Thymus (tissue), 11 donors: ENCODE data around the gene SYDE1. TPM values are rescaled to one million over a fixed set of nuclear protein-coding genes. Genes with fewer than 3 reads are reported as not detected.

Experiments
- DNase-seq, 9 donors: peaks; one replicate each; pipeline ENCODE4 v3.0.0-alpha.2; 2013; ENCODE audit warnings: low spot score in 9 of 9, low read depth in 6 of 9, missing footprints in 1 of 9
- H3K27ac ChIP-seq, 2 donors: one replicate each; pipeline ENCODE4 v1.5.1; 2013; ENCODE audit warnings: control low read depth in 1 of 2, low read depth in 1 of 2, low read length in 1 of 2, mild to moderate bottlenecking in 1 of 2, moderate library complexity in 1 of 2
- H3K27me3 ChIP-seq, 2 donors: one replicate each; pipeline ENCODE4 v1.5.1; 2013; ENCODE audit warnings: low read length in 1 of 2; ENCODE audit not compliant: control insufficient read depth in 2 of 2, insufficient read depth in 1 of 2
- H3K36me3 ChIP-seq, 2 donors: one replicate each; pipeline ENCODE4 v1.5.1; 2013; ENCODE audit warnings: low read length in 1 of 2, mild to moderate bottlenecking in 1 of 2, moderate library complexity in 1 of 2; ENCODE audit not compliant: control insufficient read depth in 2 of 2, insufficient read depth in 2 of 2
- H3K4me1 ChIP-seq, 2 donors: one replicate each; pipeline ENCODE4 v1.5.1; 2013; ENCODE audit warnings: low read length in 2 of 2; ENCODE audit not compliant: control insufficient read depth in 2 of 2, insufficient read depth in 2 of 2
- H3K4me3 ChIP-seq, 2 donors: one replicate each; pipeline ENCODE4 v1.5.1; 2013; ENCODE audit warnings: low read length in 2 of 2, control low read depth in 1 of 2, mild to moderate bottlenecking in 1 of 2
- H3K9me3 ChIP-seq, 2 donors: one replicate each; pipeline ENCODE4 v1.5.1; 2013; ENCODE audit warnings: low read length in 1 of 2, mild to moderate bottlenecking in 1 of 2; ENCODE audit not compliant: control insufficient read depth in 2 of 2, insufficient read depth in 1 of 2
- WGBS: extraction: QIAGEN DNeasy Blood & Tissue Kit; methylation state at CpG from one replicate; pipeline ENCODE4 v1.1.7; 2013; 5-methylcytosine and 5-hydroxymethylcytosine counted together
- polyA plus RNA-seq: library from polyadenylated mRNA; stranded (reverse); fragments of 200-250 nt; gene quantifications from one replicate; pipeline ENCODE4 v1.2.3, GENCODE V29; 2013
- total RNA-seq: library from RNA; stranded (reverse); fragments of 120-200 nt; gene quantifications from one replicate; pipeline ENCODE4 v1.2.4, GENCODE V29; 2013
- donor health status: healthy.

The SYDE1 gene
- total and polyA plus RNA-seq, 2 donors, result 0.94 to 2.5 TPM

GRCh38 chr19:15120135-15121026 is 13.2 kb downstream of the SYDE1 start:
- Histone ChIP-seq H3K4me1 (peaks cover 0 to 17% of the 10 kb centered on the region in 2 donors), H3K4me3 (no peak overlapping the region), H3K27ac (no peak overlapping the region), H3K27me3 (no peaks in the 10 kb centered on the region), H3K36me3 (peaks cover 56 to 61% of the 10 kb centered on the region in 2 donors), H3K9me3 (peaks cover 0 to 2% of the 10 kb centered on the region in 2 donors)
- DNase-seq, result no peak
- WGBS, result 98% methylated on average over 14 of the region's 14 CpGs

- H3K27me3 ChIP-seq, result no peaks in the 10 kb centered on the region
- no peak overlapping the region for H3K27ac ChIP-seq
- H3K36me3 ChIP-seq, result peaks cover 37 to 40% of the 10 kb centered on the region in 2 donors
- DNase-seq, result no peak
- peaks cover 2 to 22% of the 10 kb centered on the region in 2 donors for H3K4me1 ChIP-seq
- peaks cover 0 to 2% of the 10 kb centered on the region in 2 donors for H3K9me3 ChIP-seq
- H3K4me3 ChIP-seq, result no peak overlapping the region
- 98% methylated on average over 21 of the region's 21 CpGs for WGBS
Observed at GRCh38 chr19:15122331-15123030, 15.3 kb downstream of the SYDE1 start.

GRCh38 chr19:15123031-15123890 is 16.1 kb downstream of the SYDE1 start:
- Histone ChIP-seq H3K9me3 (peaks cover 0 to 2% of the 10 kb centered on the region in 2 donors), H3K4me3 (no peak overlapping the region), H3K27ac (no peak overlapping the region), H3K36me3 (peaks cover 30 to 32% of the 10 kb centered on the region in 2 donors), H3K27me3 (no peaks in the 10 kb centered on the region), H3K4me1 (peaks cover 2 to 22% of the 10 kb centered on the region in 2 donors)
- WGBS, result 98% methylated on average over 22 of the region's 22 CpGs
- DNase-seq, result no peak

GRCh38 chr19:15123900-15124299 is 16.7 kb downstream of the SYDE1 start:
- Histone ChIP-seq H3K27ac (no peak overlapping the region), H3K36me3 (peaks cover 24 to 26% of the 10 kb centered on the region in 2 donors), H3K4me3 (no peak overlapping the region), H3K27me3 (no peaks in the 10 kb centered on the region), H3K9me3 (peaks cover 0 to 2% of the 10 kb centered on the region in 2 donors), H3K4me1 (peaks cover 2 to 22% of the 10 kb centered on the region in 2 donors)
- 92% methylated on average over 5 of the region's 5 CpGs for WGBS
- no peak for DNase-seq

GRCh38 chr19:15124572-15125231 is 17.5 kb downstream of the SYDE1 start:
- Histone ChIP-seq H3K4me3 (peak overlapping the region; percentile 67 to 73), H3K36me3 (peaks cover 17 to 18% of the 10 kb centered on the region in 2 donors), H3K9me3 (no peaks in the 10 kb centered on the region), H3K27ac (peak overlapping the region; percentile 67 to 75), H3K4me1 (peaks cover 2 to 22% of the 10 kb centered on the region in 2 donors), H3K27me3 (no peaks in the 10 kb centered on the region)
- DNase-seq, result no peak
- 3% methylated on average over 33 of the region's 33 CpGs for WGBS

GRCh38 chr19:15125232-15126067 is 18.2 kb downstream of the SYDE1 start:
- H3K36me3 ChIP-seq, result peaks cover 10% of the 10 kb centered on the region in 2 donors
- WGBS, result under 1% methylated on average over 61 of the region's 61 CpGs
- peak; percentile 91 to 99 (median 96) for DNase-seq
- no peaks in the 10 kb centered on the region for H3K27me3 ChIP-seq
- H3K4me1 ChIP-seq, result peaks cover 8 to 29% of the 10 kb centered on the region in 2 donors
- peak overlapping the region; percentile 67 to 73 for H3K4me3 ChIP-seq
- no peaks in the 10 kb centered on the region for H3K9me3 ChIP-seq
- H3K27ac ChIP-seq, result peak overlapping the region; percentile 67 to 75

GRCh38 chr19:15126131-15126910 is 19.1 kb downstream of the SYDE1 start:
- DNase-seq, result no peak
- H3K4me3 ChIP-seq, result peak overlapping the region; percentile 67 to 73
- H3K36me3 ChIP-seq, result peaks cover 9 to 10% of the 10 kb centered on the region in 2 donors
- 95% methylated on average over 2 of the region's 2 CpGs for WGBS
- H3K9me3 ChIP-seq, result no peaks in the 10 kb centered on the region
- no peaks in the 10 kb centered on the region for H3K27me3 ChIP-seq
- H3K27ac ChIP-seq, result peak overlapping the region in 1 of 2 donors; percentile 34
- H3K4me1 ChIP-seq, result peaks cover 8 to 29% of the 10 kb centered on the region in 2 donors
